DND-41 (cell line): ENCODE results near the gene PTX3.

Source experiments
- EZH2 ChIP-seq: IDR thresholded peaks from 3 replicates; pipeline ENCODE4 v1.6.1; 2012; ENCODE audit warnings: borderline replicate concordance, low read depth, mild to moderate bottlenecking, moderate library complexity, low read length, inconsistent platforms; ENCODE audit not compliant: severe bottlenecking
- TF ChIP-seq, protein P1 (sequence below): IDR thresholded peaks from 2 replicates; pipeline ENCODE4 v1.5.1; 2012; ENCODE audit warnings: borderline replicate concordance, low read length, moderate library complexity, mild to moderate bottlenecking; ENCODE audit not compliant: poor library complexity, severe bottlenecking; ENCODE audit errors: extremely low read depth

DNA sequence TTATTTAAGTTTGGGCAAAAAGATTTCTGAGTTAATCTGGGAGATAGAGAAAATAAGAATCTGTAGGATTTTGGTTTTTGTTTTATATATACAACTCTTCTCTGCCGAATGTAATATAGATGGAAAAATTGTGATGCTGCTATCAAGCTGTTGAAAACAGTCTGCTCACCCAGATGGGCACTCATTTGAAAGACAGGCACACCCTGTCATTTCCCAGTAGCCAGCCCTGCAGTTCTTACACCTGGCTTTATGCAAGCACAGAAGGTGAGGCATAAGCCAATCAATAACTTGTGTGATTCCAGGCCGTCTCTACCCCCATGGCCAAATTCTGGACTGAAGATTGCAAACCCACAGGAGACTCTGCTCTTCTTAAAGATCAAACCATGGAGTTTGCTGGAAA lies 27.1 kb upstream of the PTX3 start:
- TF ChIP-seq, protein P1, sequence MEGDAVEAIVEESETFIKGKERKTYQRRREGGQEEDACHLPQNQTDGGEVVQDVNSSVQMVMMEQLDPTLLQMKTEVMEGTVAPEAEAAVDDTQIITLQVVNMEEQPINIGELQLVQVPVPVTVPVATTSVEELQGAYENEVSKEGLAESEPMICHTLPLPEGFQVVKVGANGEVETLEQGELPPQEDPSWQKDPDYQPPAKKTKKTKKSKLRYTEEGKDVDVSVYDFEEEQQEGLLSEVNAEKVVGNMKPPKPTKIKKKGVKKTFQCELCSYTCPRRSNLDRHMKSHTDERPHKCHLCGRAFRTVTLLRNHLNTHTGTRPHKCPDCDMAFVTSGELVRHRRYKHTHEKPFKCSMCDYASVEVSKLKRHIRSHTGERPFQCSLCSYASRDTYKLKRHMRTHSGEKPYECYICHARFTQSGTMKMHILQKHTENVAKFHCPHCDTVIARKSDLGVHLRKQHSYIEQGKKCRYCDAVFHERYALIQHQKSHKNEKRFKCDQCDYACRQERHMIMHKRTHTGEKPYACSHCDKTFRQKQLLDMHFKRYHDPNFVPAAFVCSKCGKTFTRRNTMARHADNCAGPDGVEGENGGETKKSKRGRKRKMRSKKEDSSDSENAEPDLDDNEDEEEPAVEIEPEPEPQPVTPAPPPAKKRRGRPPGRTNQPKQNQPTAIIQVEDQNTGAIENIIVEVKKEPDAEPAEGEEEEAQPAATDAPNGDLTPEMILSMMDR, result no peak
- TF ChIP-seq EZH2, result no peak
